ENCODE data around the gene TRIM61.
"Not testable (repeated sequence)": the region's sequence is repeated elsewhere in the genome, so short reads cannot be mapped to it uniquely, and the experiment has no call there.

TRIM61 gene

DNA sequence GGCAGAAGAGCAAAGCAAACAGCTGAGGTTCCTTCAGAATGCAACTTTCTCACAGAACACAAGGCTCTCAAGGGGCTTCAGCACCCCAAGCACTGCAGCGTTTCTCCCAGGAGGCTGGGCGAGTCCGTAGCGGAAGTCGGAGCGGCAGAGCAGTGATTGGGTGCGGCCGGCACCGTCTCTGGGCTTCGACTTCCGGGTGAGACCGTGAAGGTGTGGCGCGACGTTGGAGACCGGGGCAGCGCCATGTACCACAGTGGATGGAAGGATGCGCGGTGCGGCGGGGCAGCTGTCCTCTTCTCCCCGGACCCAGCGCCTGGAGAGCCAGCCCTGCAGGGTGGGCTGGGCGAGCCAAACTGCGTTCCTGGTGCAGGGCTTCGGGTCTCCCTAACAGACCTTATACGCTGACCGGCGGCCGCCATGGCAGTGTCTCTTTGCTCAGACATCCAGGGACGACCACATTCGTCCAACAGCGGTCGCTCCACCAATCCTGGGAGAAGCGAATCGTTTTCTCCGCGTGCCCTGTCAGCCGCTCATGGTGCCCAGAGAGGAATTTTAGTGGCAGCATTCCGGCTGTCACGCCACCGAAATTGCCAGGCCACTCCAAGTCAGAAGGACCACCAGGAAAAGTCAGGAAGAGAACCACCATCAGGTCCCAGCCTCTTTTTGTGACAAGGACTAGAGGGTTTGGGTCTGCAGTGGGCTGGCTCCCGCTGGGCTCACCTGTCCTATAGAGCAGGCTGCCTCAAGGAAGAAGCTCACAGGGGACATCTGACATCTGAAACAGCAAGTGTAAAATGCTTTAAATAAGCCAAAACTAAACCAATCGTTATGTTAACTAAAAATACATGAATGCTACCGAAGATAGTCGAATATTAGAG is 20.5 kb downstream of the TRIM61 start:
- DNase-seq: peak; percentile 54

DNA sequence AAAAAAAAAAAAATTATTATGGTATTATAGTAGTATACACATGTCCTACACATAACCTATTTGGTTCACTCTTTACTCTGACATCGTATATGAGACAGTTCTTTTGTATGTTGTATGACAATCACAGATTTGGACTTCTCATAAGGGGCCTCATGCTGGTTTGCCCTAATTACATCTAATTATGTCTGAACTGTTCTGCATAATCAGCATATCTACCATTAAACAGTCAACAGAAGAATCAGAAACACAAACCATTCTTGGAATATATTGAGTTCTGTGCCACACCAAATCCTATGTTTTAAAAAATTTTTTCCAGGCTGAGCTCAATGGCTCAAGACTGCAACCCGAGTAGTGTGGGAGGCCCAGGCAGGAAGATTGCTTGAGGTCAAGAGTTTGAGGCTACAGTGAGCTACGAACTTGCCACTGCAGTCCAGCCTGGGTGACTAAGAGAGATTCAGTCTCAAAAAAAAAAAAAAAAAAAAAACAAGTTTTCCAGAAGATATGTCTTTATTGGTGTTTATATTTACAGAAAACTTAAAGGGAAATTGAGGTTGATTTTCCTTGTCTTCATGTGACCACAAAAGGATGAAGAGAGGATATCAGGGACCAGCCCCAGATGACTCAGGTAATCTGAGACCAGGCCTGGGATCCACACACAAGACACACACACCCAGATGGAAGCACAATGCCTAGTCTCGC is 22.2 kb downstream of the TRIM61 start:
- DNase-seq: no peak

DNA sequence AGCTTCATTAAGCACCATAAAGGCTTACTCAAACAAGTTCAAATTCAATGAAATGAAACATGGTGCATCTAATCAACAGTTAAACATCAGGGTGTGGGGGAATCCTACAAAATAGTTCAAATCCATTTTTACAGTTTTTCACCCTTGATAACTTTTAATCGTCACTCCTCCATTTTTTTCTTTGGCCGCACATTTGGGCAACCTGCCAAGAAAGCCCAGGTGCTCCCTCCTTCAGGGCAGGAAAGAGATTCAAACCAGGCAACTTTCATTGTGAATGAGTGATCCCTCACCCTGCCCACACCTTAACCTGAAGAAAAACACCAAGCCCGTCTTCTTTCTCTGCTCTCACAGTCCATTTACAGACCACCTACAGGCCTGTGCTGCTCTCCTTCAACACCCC is 24.9 kb downstream of the TRIM61 start:
- no peak for DNase-seq

DNA sequence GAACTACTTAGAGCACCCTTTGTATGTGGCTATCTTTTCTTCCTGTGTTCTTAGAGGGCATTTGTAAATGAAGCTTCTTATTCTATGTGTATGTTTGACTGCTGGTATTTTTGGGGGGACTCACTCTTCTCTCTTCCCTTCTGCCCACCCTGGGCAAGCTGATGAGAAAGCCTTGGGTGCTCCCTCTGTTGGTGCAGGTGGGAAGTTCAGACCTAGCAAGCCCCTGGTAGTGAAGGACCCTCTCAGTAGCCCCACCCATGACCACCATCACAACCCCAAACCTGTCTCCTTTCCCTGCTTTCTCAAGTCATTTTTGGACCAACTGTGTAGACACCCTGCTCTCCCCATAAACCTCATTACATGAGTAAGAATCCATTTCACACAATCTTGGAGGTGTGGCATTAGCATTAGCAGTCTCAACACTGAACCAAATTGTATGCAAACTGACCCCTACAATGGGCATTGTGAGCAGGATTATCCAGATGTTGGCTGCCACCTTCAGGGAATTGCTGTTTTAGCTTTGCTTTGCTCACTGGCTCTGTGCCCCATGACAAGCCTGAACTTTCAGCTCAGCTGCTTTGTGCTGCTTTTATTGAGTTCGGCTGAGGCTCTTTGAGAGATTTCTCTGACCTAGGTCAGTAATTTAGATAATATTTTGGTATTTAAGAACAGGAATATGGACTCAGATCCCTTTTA is 27.9 kb downstream of the TRIM61 start:
- DNase-seq: no peak

DNA sequence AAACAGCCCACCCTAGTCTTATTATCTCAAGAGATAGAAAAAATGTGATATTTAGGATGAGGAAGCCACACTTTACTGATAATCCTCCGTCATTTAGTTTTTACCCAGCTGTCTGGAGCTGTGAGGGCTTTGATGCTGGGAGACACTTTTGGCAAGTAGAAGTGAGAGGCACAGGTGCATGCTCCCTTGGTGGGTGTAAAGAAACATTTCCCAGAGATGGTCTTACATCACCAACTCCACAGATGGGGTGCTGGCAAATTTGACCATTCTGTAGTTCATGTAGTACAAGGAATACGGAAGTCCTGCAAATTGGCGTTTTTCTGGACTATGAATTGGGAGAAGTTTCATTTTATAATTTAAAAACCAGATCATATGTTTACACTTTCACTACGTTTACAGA is 28.5 kb downstream of the TRIM61 start:
- no peak for DNase-seq

DNA sequence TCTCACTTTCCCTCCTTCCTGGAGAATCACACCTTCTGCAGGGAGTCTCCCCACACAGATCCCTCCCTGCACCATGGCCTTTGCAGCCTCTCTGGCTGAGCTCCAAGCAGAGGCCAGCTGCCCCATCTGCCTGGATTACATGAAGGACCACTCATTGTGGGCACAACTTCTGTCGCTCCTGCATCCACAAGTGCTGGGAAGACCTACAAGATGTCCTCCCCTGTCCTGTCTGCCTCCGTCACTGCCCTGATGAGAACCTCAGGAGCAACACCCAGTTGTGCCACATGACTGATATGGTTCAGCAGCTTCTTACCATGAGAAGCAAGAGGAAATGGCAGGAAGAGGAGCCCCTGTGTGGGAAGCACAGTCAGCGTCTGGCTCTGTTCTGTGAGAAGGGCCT is 29.5 kb downstream of the TRIM61 start:
- DNase-seq: not testable (repeated sequence)

DNA sequence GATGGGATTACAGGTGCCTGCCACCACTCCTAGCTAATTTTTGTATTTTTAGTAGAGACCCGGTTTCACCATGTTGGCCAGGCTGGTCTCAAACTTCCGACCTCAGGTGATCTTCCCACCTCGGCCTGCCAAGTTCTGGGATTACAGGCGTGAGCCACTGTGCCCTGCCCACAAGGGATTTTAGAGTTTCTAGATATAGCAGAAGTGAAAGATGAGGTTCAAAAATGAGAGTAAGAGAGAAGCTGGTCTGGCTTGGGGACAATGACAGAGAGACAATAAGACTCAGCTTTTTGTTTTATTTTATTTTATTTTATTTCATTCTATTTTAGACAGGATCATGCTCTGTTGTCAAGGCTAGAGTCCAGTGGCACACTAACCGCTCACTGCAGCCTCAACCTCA is 30.6 kb downstream of the TRIM61 start:
- no peak for DNase-seq

DNA sequence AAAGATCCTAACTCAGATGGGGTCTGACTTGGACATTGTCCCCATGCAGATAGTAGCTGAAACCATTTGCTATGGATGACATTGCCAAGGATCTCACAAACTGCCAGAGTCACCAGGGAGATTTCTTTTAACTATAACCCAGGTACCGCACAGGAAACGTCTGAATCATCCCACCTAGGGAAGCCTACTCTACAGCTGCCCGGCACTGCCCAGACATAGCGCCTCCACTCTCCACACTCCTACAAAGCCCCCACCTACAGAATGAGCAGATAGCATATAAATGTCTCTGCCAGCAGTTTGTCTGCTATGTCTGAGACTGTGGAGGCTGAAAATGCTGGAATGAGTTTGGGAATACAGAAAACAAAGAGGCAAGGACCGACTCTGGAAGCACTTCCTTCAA is 32.3 kb downstream of the TRIM61 start:
- no peak for DNase-seq

DNA sequence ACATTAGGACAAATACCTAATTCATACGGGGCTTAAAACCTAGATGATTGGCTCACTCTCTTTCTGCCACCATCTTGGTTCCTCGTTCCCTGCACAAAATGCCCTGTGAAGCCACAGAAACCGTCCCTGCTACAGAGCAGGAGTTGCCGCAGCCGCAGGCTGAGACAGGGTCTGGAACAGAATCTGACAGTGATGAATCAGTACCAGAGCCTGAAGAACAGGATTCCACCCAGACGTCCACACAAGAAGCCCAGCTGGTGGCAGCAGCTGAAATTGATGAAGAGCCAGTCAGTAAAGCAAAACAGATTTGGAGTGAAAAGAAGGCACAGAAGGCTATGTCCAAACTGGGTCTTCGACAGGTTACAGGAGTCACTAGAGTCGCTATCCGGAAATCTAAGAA is 34.3 kb downstream of the TRIM61 start:
- DNase-seq: no peak

DNA sequence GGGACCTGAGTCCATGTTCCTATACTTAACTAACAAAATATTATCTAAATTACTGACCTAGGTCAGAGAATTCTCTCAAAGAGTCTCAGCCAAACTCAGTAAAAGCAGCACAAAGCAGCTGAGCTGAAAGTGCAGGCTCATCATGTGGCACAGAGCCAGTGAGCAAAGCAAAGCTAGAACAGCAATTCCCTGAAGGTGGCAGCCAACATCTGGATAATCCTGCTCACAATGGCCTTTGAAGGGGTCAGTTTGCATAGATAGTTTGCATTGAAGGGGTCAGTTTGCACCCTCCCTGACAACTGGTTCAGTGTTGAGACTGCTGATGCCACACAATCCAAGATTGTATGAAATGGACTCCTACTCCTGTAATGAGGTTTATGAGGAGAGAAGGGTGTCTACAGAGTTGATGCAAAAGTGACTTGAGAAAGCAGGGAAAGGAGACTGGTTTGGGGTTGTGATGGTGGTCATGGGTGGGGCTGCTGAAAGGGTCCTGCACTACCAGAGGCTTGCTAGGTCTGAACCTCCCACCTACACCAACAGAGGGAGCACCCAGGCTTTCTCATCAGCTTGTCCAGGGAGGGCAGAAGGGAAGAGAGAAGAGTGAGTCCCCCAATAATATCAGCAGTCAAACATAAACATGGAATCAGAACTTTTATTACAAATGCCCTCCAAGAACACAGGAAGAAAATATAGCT is 39.7 kb downstream of the TRIM61 start:
- DNase-seq: no peak

DNA sequence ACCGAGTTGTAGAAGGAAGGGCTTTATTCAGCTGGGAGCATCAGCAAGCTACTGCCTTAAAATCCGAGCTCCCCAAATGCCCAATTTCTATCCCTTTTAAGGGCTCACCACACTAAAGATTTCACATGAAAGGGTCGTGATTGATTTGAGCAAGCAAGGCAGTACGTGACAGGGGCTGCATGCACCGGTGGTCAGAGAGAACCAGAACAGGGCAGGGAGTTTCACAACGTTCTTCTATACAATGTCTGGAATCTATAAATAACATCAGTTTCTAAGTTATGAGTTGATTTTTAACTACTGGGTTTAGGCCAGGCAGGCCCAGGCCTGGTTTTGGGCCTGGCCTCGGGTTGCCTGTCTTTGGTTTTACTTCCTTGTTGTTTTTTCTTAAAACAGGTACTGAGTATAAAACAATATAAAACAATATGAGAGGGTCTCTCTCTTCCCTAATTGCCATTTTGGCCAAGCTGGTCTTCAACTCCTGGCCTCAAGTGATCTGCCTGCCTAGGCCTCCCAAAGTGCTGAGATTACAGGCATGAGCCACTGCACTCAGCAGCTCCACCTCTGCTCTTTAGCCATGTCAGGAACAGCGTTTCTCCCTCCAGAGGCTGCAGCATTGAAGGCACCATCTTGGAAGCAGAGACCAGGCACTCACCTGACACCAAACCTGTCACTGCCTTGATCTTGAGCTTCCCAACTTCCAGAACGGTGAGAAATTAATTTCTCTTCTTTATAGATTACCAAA is 41.4 kb downstream of the TRIM61 start:
- not testable (repeated sequence) for DNase-seq

DNA sequence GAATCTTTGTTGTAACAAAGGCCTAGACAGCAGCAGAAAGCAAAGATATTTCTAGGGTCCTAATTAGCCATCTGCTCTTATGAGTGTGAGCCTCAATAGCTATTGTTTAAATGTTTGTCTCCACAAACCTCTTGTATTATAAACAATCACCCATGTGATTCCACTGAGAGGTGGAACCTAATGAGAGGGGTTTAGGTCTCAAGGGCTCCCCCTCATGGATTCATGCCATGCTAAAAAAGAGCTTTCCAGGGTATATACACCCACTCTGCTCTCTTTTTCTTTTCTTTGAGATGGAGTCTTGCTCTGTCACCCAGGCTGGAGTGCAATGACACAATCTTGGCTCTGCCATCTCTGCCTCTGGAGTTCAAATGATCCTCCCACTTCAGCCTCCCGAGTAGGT is 42.1 kb downstream of the TRIM61 start:
- no peak for DNase-seq

DNA sequence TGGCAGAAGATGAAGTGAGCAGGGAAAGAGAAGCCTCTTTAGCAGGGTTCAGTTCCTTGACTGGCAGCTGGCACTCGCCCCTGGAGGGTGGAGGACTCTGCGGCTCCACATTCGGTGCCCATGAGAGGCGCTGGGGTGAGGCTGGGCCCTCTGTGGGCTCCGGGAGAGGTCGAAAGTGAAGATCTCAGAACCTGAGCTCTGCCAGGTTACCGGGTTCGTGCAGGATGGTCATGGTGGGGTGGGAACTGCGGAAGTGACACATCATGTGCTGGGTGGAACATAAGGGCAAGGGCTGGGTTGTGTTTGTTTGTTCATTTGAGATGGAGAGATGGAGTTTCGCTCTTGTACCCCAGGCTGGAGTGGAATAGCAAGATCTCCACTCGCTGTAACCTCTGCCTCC is 44.2 kb downstream of the TRIM61 start:
- DNase-seq: no peak

DNA sequence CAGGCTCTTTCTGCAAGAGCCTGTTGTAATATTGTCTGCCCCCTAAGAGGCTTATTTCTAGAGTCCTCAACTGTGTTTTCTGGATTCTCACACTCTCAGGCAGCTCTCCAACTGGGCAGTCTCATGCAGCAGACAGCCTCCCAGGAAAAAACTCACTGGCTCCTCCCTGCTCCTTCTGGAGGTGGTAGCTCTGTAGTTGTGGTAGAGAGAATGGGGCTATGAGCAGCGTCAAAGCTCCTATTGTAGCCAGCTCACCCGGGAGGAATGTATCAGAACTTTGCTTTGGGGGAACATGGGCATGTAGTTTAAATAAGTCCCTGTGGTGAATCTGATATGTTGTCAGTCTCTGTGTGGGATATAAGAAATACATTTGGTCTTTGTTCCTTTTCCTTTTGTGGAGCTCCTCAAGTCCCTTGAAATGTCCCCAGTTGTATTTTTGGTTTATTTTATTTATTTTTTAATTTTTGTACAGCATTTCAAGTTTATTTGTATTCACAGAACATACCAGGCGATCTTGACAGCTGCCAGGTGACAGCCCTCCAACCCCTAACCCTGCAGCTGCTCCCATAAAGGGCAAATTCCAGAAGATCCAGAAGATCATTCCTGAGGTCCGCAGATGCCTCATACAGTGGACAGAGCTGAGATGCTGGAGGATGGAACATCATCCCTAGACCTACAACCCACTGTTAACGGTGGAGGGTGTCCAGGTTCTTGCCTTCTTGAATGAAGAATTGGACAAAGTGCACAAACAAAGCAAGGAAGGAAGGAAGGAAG is 45.7 kb downstream of the TRIM61 start:
- DNase-seq: no peak

DNA sequence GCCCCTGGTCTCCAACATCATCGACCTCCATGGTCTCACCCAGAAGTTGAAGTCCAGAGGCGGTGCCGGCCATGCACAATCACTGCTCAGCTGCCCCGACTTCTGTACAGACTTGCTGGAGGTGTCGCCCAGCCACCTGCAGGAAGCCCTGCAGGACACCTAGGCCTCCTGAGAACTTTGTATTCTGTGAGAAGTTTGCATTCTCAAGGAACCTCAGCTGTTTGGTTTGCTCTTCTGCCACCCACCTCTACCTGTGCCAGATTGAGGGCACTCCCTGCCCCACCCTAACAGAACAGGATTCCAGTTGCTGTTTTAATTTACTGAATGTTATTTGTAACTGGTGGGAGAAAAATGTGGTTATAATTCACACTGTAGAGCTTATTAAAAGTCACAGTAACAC is 46.8 kb downstream of the TRIM61 start:
- DNase-seq: no peak

DNA sequence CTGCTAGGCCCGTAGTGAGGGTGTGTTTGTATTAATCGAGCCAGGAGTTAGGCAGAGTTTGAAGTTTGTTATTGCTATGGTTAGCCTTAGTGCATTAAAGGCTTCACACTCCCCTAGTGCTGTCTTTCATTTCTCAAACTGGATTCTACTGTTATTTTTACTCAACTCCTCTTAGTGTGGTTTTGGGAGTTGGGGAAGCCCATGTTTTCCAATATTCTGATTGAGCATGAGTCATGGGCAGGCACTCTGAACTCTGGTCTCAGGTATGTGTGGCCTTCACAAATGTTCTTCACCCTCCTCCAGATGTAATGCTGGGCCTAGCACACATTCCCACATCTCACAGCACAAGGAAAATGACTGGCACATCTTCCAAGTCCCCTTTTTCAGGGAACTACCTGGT is 50.4 kb downstream of the TRIM61 start:
- not testable (repeated sequence) for DNase-seq

DNA sequence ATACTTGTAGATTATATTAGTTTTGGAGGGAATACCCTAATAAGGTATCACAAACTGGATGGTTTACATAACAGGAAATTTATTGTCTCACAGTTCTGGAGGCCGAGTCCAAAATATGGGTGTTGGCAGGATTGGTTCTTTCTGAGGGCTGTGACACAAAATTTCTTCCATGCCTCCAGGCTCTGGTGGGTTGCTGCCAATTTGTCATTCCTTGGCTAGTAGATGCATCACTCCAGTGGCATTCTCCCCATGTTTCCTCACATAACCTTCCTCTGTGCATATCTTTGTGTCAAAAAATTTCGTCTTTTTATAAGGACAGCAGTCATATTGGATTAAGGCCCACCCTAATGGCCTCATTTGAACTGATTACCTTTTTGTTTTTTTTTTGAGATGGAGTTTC is 51.2 kb downstream of the TRIM61 start:
- no peak for DNase-seq

DNA sequence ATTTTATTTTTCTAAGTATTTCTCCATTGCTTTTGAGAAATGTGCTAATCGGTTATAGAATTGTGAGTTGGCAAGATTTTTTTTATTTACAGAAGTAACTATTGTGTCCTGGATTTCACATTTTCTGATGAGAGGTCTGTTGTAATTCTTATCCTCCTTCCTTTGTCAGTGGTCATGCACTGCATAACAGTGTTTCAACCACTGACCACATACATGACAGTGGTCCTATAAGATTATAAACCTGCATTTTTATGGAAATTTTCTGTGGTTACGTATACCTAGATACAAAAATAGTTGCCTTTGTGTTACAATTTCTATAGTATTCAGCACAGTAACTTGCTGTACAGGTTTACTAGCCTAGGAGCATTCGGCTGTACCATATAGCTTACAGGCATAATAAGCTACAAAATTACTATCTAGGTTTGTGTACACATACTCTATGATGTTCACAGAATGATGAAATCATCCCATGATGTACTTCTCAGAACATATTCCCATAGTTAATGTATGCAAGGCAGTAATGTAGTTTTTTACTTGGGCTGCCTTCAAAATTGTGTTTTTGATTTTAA is 52.7 kb downstream of the TRIM61 start:
- no peak for DNase-seq

DNA sequence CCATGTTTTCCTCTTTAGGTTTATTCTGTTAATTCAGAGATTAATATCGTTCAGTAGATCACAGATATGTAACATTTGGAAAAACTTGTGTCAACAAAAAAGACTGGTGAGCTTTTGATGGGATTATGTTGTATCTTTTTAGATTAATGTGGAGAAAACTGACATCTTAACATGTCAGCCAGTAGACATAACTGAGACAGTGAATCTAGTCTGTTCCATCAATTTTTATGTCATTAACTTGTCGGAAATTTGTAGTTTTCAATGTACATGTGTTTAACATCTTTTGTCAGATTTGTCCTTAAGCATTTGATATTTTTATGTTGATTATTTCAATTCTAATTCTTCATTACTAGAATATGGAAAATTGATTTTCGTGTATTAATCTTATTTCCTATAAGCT is 58.5 kb downstream of the TRIM61 start:
- DNase-seq: no peak
